GM12801 (cell line): ENCODE results near the gene TRAT1.

Experiments
- CTCF ChIP-seq: IDR thresholded peaks from one replicate; pipeline ENCODE4 v1.5.1; 2011; ENCODE audit warnings: control low read depth; ENCODE audit not compliant: insufficient read length; ENCODE audit errors: extremely low read depth

Gene TRAT1

GRCh38 chr3:108833611-108834010 lies 11.0 kb downstream of the TRAT1 start:
- no peak for TF ChIP-seq CTCF

GRCh38 chr3:108834551-108834950 lies 12.0 kb downstream of the TRAT1 start:
- no peak for TF ChIP-seq CTCF

GRCh38 chr3:108835101-108835500 lies 12.5 kb downstream of the TRAT1 start:
- no peak for TF ChIP-seq CTCF

- no peak for TF ChIP-seq CTCF
These were observed 15.8 kb downstream of the TRAT1 start for GRCh38 chr3:108838436-108838835.

- no peak for TF ChIP-seq CTCF
These were observed 23.2 kb downstream of the TRAT1 start for GRCh38 chr3:108845709-108846293.

GRCh38 chr3:108847187-108847586 lies 24.6 kb downstream of the TRAT1 start:
- no peak for TF ChIP-seq CTCF

GRCh38 chr3:108849075-108849474 lies 26.5 kb downstream of the TRAT1 start:
- TF ChIP-seq CTCF = no peak
